Measurements from ENCODE around the gene SUN1. TPM values are rescaled to one million over a fixed set of nuclear protein-coding genes. Genes with fewer than 3 reads are reported as not detected.

SUN1 gene
- total RNA-seq, 2 experiments from 2014 or later: 67.8 to 74.4 TPM

DNA sequence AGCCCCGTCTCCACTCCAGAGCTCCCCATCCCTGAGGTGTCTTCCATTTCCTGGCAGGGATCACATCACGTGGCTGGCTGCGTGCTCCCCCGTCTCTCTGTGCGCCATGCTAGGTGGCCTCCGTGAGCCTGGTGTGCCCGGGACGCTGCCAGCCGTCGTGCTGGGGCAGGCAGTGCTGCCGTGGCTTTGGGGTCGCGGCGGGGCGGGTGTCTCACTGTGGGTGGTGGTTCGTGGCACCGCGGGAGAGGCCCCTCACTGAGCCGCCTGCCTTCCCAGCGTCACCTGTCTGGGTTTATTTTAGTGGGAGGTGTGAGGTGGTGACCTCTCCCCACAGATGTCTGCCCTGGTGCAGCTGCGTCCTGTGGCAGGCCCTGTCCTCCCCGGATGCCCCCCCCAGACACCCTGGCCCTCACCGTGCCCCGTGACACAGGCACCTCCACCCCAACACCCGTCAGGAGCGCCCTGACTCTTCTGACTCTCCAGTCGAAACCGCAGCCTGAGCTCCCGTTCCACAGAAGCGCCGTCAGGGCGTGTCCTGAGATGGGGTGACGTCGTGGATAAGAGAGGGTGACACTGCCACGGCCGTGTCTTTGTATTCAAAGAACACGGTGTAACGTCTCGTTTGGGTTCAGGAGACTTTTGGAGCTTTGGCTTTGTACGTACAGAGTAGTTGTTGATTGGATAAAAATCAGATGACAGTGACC lies 62.0 kb downstream of the SUN1 start:
- Mint-ChIP-seq H3K27me3 (ENCODE audit: low read depth) (no peaks in the 10 kb centered on the region), H3K4me3 (no peak overlapping the region), H3K4me1 (ENCODE audit: low read depth) (no peaks in the 10 kb centered on the region), H3K9me3 (no peaks in the 10 kb centered on the region), H3K36me3 (ENCODE audit: low read depth) (peaks cover 19% of the 10 kb centered on the region), H3K27ac (no peak overlapping the region)
- no peak for DNase-seq
- CTCF ChIA-PET: no interaction called here
- intact Hi-C loops (cut with micrococcal nuclease): no loop called here

DNA sequence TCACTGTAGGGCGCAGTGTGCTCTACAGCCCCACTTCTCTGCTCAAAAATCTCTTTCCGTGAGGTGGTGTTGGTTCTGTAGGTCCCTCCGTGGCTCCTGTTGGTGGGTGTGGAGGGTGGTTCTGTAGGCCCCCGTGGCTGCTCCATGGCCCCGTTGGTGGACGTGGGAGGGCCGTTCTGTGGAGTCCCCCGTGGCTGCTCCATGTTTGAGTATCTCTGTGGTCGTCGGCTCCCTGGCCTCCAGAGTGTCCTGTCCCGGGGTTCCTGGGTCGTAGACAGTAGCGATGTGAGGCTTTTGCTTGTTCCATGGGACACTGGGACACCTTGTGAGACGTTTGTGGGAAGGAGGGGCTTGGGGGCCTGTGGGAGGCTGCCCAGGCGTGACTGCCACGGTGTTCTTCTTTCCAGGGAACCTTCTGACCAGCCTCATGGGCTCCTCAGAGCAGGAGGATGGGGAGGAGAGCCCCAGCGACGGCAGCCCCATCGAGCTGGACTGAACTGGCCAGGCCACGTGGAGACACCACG lies 62.7 kb downstream of the SUN1 start:
- peaks cover 19% of the 10 kb centered on the region for H3K36me3 Mint-ChIP-seq (ENCODE audit: low read depth)
- CTCF ChIA-PET: no interaction called here

DNA sequence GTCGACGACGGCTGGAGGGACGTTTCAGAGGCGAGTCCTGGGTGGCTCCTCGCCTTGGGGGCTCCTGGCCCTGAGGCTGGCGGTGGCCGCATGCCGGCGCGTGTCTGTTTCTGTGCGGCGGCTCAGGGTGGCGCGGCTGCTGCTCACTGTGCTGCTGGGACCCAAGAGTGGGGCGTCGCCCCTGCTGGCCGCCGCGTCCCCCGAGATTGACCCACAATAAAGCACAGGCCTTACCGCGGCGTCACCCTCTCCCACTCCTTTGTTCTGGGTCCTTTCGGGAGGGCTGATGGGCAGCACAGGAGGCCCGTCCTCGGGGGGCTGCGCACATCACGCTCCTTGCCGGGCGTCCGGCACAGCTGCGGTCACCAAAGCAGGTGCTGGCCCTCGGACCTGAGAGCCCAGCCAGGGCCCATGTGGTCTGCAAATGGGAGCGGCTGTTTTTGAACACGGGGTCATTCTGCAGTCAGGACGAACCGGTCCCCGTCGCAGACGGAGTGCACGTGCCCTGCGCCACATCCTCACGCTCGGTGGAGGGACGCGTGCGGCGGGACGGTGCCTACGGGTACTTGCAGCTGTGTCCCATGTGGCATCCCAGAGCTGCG lies 63.3 kb downstream of the SUN1 start:
- H3K9me3 Mint-ChIP-seq: no peaks in the 10 kb centered on the region
- H3K27me3 Mint-ChIP-seq (ENCODE audit: low read depth): no peaks in the 10 kb centered on the region
- intact Hi-C loops (cut with micrococcal nuclease): no loop called here
- no peak overlapping the region for H3K27ac Mint-ChIP-seq
- H3K4me3 Mint-ChIP-seq: no peak overlapping the region
- no peak for DNase-seq
- H3K4me1 Mint-ChIP-seq (ENCODE audit: low read depth): no peaks in the 10 kb centered on the region
- CTCF ChIA-PET: no interaction called here
- peaks cover 19% of the 10 kb centered on the region for H3K36me3 Mint-ChIP-seq (ENCODE audit: low read depth)

More for the DNA sequence above, 62.7 kb downstream of the SUN1 start:
- Mint-ChIP-seq H3K27me3 (ENCODE audit: low read depth) (no peaks in the 10 kb centered on the region), H3K27ac (no peak overlapping the region), H3K4me1 (ENCODE audit: low read depth) (no peaks in the 10 kb centered on the region), H3K4me3 (no peak overlapping the region), H3K9me3 (no peaks in the 10 kb centered on the region)
- intact Hi-C loops (cut with micrococcal nuclease): no loop called here
- no peak for DNase-seq

DNA sequence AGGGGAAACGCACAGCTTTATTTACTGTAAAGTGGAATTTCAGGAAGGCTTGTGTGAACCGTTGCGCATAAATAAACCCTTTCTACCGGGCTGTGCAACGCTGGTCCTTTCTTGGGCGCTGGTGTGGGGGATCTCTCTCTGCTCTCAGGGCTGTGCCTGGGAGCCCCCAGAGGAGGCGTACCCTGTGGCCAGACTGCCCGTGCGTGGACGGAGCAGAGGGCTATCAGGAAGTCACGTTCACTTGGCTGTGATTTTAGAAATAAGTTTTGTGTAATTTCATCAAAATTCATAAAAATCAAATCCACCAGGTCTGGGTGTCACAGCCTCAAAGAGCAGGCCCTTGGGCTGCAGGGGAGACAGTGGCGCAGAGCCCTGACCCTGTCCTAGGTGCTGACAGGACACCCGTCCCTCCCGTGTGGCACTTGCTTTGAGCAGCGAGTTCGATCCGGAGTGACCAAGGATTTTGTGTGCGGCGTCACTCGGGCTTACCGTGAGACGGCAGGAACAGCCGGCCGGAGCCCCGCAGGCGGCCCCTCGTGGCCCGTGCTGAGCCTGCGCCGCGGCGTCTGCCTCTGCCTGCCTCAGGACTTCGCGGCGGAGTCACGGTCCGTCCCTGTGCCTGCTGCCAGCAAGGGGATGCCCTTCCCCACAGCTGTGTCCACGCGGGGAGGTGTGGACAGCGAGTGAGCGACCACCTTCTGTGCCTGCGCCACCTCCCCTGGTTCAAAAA lies 64.2 kb downstream of the SUN1 start:
- Mint-ChIP-seq H3K4me3 (no peak overlapping the region), H3K36me3 (ENCODE audit: low read depth) (peaks cover 19% of the 10 kb centered on the region), H3K9me3 (no peaks in the 10 kb centered on the region), H3K27me3 (ENCODE audit: low read depth) (no peaks in the 10 kb centered on the region), H3K4me1 (ENCODE audit: low read depth) (no peaks in the 10 kb centered on the region), H3K27ac (no peak overlapping the region)
- CTCF ChIA-PET: no interaction called here
- no peak for DNase-seq
- intact Hi-C loops (cut with micrococcal nuclease): no loop called here

DNA sequence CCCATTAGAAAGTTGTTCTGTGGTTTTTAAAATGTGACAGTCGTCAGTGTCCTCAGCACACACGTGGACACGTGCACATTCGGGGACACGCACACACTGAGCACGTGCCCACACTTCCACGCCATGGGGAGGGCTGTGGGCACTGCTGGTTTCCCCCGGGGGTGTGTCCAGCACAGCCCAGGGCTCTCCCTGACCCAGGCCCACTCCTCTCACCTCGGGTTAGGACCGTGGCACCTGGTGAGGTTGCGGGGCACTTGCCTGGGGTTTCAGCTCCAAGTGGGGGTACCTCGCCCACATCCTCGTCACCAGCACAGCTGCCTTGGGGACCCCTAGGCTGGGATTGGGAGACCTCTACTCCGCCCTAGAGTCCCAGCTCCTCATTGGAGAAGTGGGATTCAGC lies 64.8 kb downstream of the SUN1 start:
- DNase-seq: no peak
- no peaks in the 10 kb centered on the region for H3K4me1 Mint-ChIP-seq (ENCODE audit: low read depth)
- intact Hi-C loops (cut with micrococcal nuclease): no loop called here
- peaks cover 19% of the 10 kb centered on the region for H3K36me3 Mint-ChIP-seq (ENCODE audit: low read depth)
- no peaks in the 10 kb centered on the region for H3K27me3 Mint-ChIP-seq (ENCODE audit: low read depth)
- H3K9me3 Mint-ChIP-seq: no peaks in the 10 kb centered on the region
- CTCF ChIA-PET: no interaction called here
- H3K27ac Mint-ChIP-seq: no peak overlapping the region
- H3K4me3 Mint-ChIP-seq: no peak overlapping the region

DNA sequence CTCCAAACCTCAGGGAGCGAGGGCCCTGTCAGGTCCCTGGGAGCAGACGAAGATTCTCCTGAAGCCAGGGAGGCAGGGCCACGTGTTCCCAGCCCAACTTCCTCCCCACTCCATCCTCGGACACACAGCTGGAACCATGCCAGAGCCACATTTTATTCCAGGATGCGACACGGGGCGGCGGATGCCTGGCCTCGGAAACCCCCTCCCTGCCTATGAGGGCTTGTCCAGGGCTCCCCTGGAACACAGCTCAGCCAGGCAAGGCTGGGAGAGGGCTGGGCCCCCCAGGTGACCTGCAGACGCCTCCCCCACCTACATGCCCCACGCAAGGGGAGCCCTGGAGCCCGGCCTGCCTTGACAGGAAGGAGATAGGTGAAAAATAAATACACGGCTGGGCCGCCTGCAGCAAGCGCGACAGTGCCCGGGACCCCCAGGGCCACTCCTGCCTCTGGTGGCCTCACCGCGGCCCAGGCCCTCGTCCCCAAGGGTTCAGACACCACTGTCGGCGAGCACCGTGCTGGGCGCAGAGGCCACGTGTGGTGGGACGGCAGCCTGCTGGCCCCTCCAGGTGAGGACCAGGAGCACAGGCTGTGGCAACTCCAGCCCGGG lies 65.6 kb downstream of the SUN1 start:
- no peaks in the 10 kb centered on the region for H3K9me3 Mint-ChIP-seq

DNA sequence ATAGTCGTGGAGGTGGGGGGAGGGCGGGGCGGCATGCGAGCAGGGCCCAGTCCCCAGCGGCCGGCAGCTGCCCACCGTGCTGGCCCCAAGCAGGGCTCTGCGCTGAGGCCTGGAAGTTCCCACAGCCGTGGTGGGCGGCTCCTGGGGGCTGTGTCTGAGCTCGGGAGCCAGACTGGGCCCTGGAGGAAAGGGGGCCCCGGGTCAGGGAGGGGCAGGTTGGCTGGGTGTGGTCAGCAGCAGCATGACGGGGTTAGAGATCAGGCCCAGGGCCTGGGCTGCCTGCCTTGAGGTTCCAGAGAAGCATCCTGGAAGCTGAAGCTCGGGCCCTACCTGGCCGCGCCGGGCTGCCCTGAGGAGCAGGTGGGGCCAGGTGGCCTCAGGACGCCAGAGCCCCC lies 66.2 kb downstream of the SUN1 start:
- Mint-ChIP-seq H3K4me3 (no peak overlapping the region), H3K36me3 (ENCODE audit: low read depth) (peaks cover 9% of the 10 kb centered on the region), H3K4me1 (ENCODE audit: low read depth) (no peaks in the 10 kb centered on the region), H3K27ac (no peak overlapping the region), H3K27me3 (ENCODE audit: low read depth) (no peaks in the 10 kb centered on the region), H3K9me3 (no peaks in the 10 kb centered on the region)
- intact Hi-C loops (cut with micrococcal nuclease): no loop called here
- no peak for DNase-seq
- CTCF ChIA-PET: no interaction called here

More for the DNA sequence above, 65.6 kb downstream of the SUN1 start:
- Mint-ChIP-seq H3K4me3 (no peak overlapping the region), H3K27ac (no peak overlapping the region), H3K4me1 (ENCODE audit: low read depth) (no peaks in the 10 kb centered on the region), H3K36me3 (ENCODE audit: low read depth) (peaks cover 14% of the 10 kb centered on the region), H3K27me3 (ENCODE audit: low read depth) (no peaks in the 10 kb centered on the region)
- intact Hi-C loops (cut with micrococcal nuclease): no loop called here
- DNase-seq: no peak
- CTCF ChIA-PET: no interaction called here

DNA sequence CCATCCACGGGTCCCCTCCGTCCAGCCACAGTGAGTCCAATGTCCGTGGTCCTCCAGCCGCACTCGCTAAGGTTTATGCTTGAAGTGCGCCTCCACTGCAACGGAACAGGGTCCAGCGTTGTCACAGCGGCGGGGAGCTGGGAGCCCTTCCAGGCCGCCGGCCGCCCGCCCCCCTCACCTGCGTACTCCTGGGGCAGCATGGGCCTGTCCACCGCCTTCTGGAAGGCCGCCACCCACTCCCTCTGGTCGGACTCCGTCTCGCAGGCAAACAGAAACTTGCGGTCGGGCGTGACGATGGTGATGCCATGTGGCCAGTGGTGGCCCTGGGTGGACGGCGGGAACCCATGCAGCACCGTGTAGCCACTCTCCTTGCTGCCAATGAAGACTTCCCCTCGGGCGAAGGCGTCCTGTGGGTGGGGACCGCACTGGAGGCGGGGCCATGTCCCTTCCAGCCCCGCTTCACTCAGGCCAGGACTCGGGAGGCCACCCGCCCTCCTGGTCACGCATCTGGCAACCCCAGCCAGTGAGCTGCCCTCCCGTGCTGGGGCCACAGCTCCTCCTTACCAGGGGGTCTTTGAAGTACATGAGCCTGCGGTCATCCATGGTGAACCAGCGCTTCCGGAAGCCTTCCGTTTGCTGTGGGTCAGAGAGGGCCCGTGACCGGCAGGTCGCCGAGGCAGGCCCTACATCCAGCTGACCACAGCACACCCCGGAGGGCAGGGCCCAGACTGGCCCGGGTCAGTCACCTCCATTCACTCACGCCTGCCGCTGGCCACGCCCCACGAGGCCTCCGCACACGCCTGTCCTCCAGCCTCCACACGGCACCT lies 66.8 kb downstream of the SUN1 start:
- no peaks in the 10 kb centered on the region for H3K4me1 Mint-ChIP-seq (ENCODE audit: low read depth)
- H3K4me3 Mint-ChIP-seq: no peak overlapping the region
- intact Hi-C loops (cut with micrococcal nuclease): no loop called here
- CTCF ChIA-PET: no interaction called here
- no peaks in the 10 kb centered on the region for H3K9me3 Mint-ChIP-seq
- H3K36me3 Mint-ChIP-seq (ENCODE audit: low read depth): peaks cover 8% of the 10 kb centered on the region
- no peaks in the 10 kb centered on the region for H3K27me3 Mint-ChIP-seq (ENCODE audit: low read depth)
- H3K27ac Mint-ChIP-seq: no peak overlapping the region
- no peak for DNase-seq

DNA sequence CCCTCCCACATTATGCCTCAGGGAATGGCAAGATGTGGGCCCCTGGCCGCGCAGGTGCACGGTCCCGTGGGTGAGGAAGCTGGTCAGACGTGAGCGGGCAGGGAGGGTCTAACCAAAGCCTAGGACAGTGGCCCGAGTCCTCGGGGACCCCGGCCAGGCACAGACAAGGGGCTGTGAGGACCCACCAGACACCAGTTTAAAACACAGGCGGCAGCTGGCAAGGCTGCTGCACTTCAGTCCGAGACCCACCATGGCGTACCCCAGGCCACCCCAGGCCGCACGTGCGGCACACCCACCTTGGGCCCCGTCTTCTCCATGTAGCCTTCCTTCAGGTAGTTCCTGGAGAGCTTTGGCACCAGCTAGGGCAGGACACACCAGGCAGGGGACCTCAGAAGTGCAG lies 67.5 kb downstream of the SUN1 start:
- Mint-ChIP-seq H3K9me3 (no peaks in the 10 kb centered on the region), H3K4me1 (ENCODE audit: low read depth) (no peaks in the 10 kb centered on the region), H3K27me3 (ENCODE audit: low read depth) (no peaks in the 10 kb centered on the region), H3K4me3 (no peak overlapping the region), H3K27ac (no peak overlapping the region), H3K36me3 (ENCODE audit: low read depth) (peaks cover 4% of the 10 kb centered on the region)
- no peak for DNase-seq
- intact Hi-C loops (cut with micrococcal nuclease): loop anchor here (10.0 kb wide), 1 partner anchor 165 kb away; no protein-coding TSS in a partner anchor
- CTCF ChIA-PET: interaction anchor here (0.6 to 1.1 kb wide), 2 partner anchors 17 to 20 kb away, joined by 3 read pairs; no protein-coding TSS in a partner anchor

DNA sequence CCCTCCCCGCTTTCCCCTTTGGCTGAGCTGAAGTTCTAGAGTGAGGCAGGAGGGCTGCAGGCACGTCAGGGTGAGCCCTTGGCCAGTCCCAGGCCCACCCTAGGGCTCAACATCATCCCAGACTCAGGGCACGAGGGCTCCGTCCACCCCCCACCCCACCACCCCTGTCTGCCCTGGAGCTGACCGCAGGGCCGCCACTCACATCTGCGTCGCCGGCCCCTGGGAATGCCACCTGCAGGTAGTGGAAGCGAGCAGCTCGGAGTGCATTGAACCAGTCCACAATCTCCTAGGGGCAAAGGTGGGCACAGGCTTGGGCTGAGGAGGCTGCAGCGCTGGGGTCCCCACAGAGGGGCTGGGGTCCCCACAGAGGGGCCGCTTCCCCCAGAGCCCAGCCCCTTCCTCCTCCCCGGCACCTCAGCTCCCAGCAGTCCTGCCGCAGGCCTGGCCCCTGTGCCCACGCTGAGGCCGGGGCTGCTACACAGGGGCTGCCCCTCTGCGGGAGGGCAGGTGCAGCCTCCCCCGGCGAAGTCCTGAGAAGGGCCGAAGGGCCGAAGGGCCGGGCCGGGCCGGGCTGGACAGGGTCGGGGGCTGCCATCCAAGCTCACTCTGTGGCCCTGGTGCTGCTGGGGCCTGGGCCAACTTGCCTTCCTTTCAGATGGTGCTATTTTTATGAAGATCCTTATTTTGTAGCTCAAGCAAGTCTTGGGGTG lies 68.2 kb downstream of the SUN1 start:
- Mint-ChIP-seq H3K4me3 (no peak overlapping the region), H3K9me3 (no peaks in the 10 kb centered on the region), H3K27me3 (ENCODE audit: low read depth) (no peaks in the 10 kb centered on the region), H3K36me3 (ENCODE audit: low read depth) (peaks cover 1% of the 10 kb centered on the region), H3K4me1 (ENCODE audit: low read depth) (no peaks in the 10 kb centered on the region), H3K27ac (no peak overlapping the region)
- intact Hi-C loops (cut with micrococcal nuclease): loop anchor here (10.0 kb wide), 1 partner anchor 164 kb away; no protein-coding TSS in a partner anchor
- no peak for DNase-seq
- CTCF ChIA-PET: interaction anchor here (0.6 to 1.4 kb wide), 3 partner anchors 10 to 21 kb away, joined by 3 read pairs; no protein-coding TSS in a partner anchor

DNA sequence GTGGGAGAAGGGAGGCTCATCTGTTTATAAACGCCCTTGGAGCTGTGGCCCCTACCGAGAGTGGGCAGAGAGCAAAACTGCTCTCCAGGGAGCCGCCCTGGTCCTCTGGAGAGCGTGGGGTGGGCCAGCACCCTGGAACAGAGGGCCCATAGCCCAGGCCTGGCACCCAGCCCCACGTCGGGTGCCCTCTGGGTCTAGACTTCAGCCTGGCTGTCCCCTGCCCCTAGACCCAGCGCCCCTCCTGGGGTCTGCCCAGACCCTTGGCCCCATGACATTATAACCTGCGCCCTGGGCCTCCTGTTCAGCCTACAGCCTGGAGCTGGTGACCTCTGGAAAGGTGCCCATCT lies 68.7 kb downstream of the SUN1 start:
- Mint-ChIP-seq H3K27ac (no peak overlapping the region), H3K4me3 (no peak overlapping the region), H3K27me3 (ENCODE audit: low read depth) (no peaks in the 10 kb centered on the region), H3K4me1 (ENCODE audit: low read depth) (no peaks in the 10 kb centered on the region), H3K36me3 (ENCODE audit: low read depth) (peaks cover 1% of the 10 kb centered on the region), H3K9me3 (no peaks in the 10 kb centered on the region)
- no peak for DNase-seq
- intact Hi-C loops (cut with micrococcal nuclease): loop anchor here (10.0 kb wide), 1 partner anchor 164 kb away; no protein-coding TSS in a partner anchor
- CTCF ChIA-PET: interaction anchor here (1.1 to 1.4 kb wide), 2 partner anchors 10 to 18 kb away, joined by 3 read pairs; no protein-coding TSS in a partner anchor
